NCI-H2029 (cell line): ENCODE data around the gene CEP250.
A peak's percentile ranks its signal among the peaks of the same experiment; 100 is the strongest.
"Not testable (repeated sequence)": the region's sequence is repeated elsewhere in the genome, so short reads cannot be mapped to it uniquely, and the experiment has no call there.

Experiments
- DNase-seq: peaks from one replicate; lab custom pipeline; 2025; lab: John Stamatoyannopoulos, UW

The CEP250 gene

GRCh38 chr20:35523298-35523888 lies 68.0 kb downstream of the CEP250 start:
- no peak for DNase-seq

DNA sequence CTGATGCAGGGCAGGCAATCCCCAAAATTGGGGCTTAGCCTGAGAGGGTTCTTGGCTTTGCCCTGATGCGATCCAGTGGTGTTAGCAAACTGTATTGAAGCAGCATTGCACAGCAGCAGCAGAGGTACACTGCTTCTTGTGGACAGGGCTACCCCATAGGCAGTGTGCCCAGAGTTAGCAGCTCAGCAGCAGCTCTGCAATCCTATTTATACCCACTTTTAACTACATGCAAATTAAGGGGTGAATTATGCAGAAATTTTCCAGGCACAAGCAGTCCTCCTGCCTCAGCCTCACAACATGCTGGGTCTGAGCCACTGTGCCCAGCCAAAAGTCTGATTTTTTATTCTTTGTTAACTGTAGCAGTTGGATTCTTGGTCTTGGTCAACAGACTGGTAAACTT lies 70.2 kb downstream of the CEP250 start:
- no peak for DNase-seq

DNA sequence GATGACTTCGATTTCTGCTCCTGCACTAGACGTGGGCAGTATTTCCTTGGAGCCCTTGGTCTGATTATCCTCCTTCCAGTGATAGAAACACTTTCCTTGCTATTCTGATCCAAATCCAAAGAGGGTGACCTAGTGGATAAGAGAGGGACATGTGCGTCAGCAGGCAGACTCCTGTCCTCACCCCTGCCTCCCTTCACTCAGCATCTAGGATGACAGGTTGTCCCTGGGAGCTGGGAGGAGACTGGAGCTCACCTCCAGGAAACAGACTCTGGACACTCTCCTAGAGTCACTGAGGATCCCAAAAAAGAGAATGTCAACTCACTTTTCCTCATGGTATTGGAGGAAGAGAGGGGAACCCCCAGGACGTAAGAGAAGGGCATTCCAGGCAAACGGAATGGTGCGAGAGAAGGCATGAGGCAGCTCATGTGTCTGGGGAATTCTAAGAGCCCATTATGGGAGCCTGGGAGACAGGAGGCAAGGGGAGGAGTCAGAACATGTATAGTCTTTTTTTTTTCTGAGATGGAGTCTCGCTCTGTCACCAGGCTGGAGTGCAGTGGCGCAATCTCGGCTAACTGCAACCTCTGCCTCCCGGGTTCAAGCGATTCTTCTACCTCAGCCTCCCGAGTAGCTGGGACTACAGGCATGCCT lies 71.8 kb downstream of the CEP250 start:
- no peak for DNase-seq

- no peak for DNase-seq
Measured at GRCh38 chr20:35529552-35529951, 74.2 kb downstream of the CEP250 start, which contains the start of gene C20orf173. TSS of gene C20orf173 (minus strand) at chr20:35529652. CDS start at chr20:35529373, 279 bp downstream.

DNA sequence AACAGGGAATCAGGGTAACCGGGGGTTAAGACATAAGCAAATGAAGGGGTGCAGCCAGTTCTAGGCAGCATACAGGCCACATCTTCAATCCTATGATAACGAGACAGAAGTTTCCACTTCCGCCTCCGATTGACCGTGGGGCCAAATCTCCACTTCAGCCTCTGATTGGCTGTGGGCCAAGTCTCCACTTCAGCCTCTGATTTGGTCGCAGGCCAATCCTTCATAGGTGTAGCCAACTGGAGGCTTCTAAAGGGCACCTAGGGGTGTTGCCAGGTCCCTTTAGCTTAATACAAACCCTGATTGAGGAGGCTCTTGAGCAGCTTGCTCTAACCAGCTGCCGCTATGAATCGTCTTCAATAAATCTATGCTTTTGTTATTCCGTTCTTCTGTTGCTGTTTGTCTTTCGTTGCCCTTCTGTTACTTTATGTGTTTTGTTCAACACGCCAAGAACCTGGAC lies 84.4 kb downstream of the CEP250 start:
- peak; percentile 92 for DNase-seq

GRCh38 chr20:35541118-35541782 lies 85.9 kb downstream of the CEP250 start:
- DNase-seq = no peak

- DNase-seq = peak; percentile 96
Measured at GRCh38 chr20:35541783-35542662, 86.6 kb downstream of the CEP250 start, which contains the start of gene ERGIC3. TSS of gene ERGIC3 (plus strand) at chr20:35542078. CDS start at chr20:35542098, 20 bp downstream.

- DNase-seq = no peak
Measured at GRCh38 chr20:35542990-35543389, 87.6 kb downstream of the CEP250 start.

GRCh38 chr20:35544436-35544835 lies 89.0 kb downstream of the CEP250 start:
- no peak for DNase-seq

- not testable (repeated sequence) for DNase-seq
Measured at GRCh38 chr20:35544941-35545340, 89.5 kb downstream of the CEP250 start.

DNA sequence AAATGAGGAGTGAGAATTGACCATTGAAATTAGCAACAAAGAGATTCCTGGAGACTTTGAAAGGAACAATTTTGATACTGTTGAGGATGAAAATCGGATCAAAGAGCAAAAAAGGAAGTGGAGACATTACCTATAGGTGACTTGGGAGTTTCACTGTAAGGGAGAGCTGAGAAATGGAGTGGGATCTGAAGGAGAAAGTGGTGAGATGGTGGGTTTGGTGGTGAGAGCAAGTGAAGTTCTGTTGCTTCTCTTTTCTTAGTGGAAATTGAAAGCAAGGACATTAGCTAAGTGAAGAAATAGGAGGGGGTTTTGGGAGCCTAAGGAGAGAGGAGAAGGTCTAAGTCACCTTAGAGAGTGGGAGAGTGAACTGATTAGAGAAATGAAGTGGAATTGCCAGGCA lies 90.7 kb downstream of the CEP250 start:
- no peak for DNase-seq

- no peak for DNase-seq
Measured at GRCh38 chr20:35547329-35547728, 91.9 kb downstream of the CEP250 start.

- DNase-seq = no peak
Measured at GRCh38 chr20:35551503-35551902, 96.1 kb downstream of the CEP250 start.

DNA sequence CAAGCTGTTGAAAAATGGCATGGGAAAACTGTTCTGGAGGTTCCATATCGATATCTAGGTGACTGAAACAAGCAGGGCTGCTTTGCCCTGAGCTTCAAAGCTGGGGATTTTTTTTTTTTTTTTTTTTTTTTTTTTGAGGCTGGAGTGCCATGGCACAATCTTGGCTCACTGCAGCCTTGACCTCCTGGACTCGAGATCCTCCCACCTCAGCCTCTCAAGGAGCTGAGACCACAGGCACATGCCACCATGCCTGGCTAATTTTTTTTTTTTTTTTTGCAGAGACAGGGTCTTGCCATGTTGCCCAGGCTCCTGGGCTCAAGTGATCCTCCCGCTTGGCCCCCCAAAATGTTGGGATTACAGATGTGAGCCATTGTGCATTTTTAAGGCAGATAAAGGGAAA lies 97.5 kb downstream of the CEP250 start:
- no peak for DNase-seq

GRCh38 chr20:35555461-35555860 lies 100.1 kb downstream of the CEP250 start:
- DNase-seq = not testable (repeated sequence)

DNA sequence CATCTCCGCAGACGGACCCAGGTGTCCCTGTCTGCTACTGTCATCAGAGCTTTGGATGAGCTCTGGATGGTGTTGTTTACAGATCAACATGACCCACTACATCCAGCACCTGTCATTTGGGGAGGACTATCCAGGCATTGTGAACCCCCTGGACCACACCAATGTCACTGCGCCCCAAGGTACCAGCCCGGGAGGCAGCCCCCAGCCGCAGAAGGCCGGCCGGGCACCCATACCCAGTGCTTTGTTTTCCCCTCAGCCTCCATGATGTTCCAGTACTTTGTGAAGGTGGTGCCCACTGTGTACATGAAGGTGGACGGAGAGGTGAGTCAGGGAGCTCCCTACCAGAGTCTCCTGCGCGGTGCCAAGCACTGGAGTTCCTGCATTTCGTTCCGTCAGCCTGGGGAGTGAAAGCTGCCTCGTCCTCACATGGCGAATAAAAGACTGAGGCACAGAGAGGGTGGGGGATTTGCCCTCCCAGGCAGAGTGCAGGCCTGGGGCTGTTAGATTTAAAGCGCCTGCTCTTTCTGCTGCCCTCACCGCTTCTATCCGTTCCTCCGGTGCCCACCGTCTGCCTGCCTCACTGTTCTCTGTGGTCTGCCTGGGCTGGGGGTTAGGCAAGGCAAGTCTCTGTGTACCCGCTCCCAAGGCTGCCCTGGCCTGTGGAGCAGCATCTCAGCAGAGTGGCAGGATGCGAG lies 100.7 kb downstream of the CEP250 start:
- DNase-seq = no peak

GRCh38 chr20:35556871-35557270 lies 101.5 kb downstream of the CEP250 start:
- DNase-seq = no peak

DNA sequence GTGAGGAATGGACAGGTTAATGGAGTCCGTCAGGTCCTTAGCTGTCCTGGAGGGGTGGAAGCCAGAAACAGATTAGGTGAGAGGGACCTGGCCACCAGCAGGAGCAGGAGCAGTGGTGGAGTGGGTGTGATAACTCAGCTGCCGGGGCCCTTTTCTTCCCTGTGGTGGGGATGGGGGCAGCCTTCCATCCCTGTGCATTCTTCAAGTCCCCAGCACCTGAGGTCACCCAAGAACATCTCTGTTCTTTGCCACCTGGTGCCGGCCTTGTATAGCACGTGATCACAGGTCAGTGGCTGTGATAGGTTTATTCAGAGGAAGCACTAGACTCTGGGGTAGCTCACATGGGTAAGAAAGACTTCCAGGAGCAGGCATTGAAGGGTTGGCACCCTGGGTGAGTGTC lies 103.1 kb downstream of the CEP250 start:
- no peak for DNase-seq

DNA sequence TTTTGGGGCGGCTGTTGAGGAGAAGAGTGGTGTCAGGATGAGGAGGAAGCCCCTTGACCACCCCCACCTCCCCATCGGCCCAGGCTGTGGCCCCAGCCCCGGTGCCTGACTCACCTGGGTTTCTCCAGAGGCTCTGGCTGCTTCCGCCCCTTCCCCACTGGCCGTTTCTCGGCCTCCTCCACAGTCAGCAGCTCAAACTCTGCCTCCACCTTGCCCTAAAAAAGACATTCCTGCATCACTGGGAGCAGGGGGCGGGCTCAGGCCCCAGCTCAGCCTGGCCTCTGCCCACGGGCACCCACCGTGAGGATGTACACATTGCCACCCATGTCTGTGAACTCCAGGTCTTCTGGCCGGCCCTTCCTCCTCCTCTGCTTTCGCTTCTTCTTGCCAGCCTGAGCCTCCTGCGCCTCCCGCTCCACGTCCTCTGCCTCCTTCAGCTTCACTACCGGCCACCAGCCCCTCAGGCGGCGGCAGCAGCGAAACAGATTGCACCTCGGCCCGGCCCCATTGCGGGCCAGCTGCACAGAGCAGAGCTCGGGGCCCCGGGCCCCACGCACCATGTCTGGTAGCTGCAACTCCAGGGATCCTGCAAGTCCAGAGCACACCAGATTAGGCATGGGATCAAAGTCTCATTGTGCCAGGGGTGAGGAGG lies 103.8 kb downstream of the CEP250 start:
- no peak for DNase-seq

DNA sequence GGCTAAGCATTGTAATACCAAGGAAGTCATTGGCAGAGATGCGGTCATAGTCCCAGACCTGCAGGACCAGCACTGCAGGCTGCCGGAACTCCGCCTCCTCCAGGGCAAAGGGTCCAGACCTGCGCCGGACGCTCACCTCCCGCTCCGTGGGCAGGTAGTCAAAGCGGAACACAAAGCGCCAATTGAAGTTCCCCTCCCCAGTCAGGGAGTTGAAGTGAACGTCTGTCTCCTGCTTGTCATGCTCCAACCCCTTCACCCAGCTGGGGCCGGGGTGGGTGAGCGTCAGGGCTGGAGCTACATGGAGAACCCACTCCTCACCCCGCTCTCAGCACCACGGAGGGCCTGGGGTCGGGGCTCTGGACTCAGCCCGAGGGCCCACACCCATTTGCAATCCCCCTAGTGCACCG lies 104.7 kb downstream of the CEP250 start:
- no peak for DNase-seq

DNA sequence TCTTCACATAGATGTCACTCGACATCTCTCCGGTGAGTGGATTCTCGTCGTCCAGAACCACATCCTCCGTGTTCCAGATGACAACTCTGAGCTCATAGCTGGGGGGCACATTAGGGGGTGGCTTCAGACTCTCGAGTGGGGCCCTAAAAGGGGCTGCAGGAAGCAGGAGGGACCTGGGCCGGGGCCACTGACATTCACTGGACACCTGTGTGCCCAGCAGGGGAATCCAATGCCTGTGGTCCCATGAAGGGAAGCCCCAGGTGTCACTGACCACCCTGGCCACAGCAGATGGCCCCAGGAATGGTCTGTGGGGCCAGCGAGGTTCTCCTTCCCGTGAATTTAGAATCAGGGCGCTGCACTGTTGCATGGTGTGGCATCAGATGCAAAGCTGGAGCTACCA lies 105.1 kb downstream of the CEP250 start:
- no peak for DNase-seq
